GM12875 (cell line): ENCODE results near the gene C1orf115.
"Not testable (repeated sequence)": the region's sequence is repeated elsewhere in the genome, so short reads cannot be mapped to it uniquely, and the experiment has no call there.

Source experiments
- H3K4me3 ChIP-seq: one replicate; pipeline ENCODE4 v1.5.1; 2011; ENCODE audit warnings: low read depth, low read length, control low read depth
- TF ChIP-seq, protein P1 (sequence below): IDR thresholded peaks from 2 replicates; pipeline ENCODE4 v1.5.1; 2011; ENCODE audit warnings: low read depth, mild to moderate bottlenecking, control low read depth, inconsistent platforms, low read length, moderate library complexity, borderline replicate concordance; ENCODE audit not compliant: insufficient read depth

C1orf115 gene

DNA sequence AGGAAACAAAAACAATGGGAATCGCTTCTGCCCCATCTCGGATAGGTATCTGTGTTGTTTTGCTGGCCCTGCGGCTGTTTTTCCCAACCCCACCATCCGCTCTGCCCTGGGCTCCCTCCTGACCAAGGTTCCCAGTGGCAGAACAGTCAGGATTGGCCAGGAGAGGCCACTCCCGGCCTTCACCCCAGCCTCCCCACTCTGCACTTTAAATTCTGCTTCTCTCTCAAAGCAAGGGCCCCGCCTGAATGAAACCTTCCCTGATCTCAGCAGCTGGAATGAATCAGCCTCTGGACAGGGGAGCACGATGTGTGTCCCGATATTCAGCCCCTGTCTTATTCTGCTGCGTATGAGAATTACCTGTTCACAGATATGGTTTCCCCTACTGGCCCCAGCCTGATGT lies 16.3 kb downstream of the C1orf115 start:
- TF ChIP-seq, protein P1, sequence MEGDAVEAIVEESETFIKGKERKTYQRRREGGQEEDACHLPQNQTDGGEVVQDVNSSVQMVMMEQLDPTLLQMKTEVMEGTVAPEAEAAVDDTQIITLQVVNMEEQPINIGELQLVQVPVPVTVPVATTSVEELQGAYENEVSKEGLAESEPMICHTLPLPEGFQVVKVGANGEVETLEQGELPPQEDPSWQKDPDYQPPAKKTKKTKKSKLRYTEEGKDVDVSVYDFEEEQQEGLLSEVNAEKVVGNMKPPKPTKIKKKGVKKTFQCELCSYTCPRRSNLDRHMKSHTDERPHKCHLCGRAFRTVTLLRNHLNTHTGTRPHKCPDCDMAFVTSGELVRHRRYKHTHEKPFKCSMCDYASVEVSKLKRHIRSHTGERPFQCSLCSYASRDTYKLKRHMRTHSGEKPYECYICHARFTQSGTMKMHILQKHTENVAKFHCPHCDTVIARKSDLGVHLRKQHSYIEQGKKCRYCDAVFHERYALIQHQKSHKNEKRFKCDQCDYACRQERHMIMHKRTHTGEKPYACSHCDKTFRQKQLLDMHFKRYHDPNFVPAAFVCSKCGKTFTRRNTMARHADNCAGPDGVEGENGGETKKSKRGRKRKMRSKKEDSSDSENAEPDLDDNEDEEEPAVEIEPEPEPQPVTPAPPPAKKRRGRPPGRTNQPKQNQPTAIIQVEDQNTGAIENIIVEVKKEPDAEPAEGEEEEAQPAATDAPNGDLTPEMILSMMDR: no peak
- H3K4me3 ChIP-seq: no peak overlapping the region

DNA sequence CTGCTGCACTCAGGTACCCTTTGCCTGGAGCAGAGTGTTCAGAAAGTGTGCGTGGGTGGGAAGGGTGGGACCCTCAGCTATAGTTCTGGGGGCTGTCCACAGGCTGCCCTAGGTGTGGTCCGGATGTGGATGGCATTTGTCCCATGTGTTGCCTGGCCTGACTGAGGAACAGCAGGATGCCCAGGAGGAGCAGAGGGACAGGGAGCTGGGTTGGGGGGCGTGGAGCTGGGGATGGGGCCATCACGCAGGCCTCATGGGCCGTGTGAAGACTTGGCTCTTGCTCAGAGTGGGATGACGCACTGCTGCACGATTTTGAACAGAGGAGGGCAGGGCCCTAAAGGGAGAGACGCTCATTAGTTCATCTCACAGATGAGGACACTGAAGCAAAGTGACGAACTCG lies 17.0 kb downstream of the C1orf115 start:
- TF ChIP-seq, protein P1: no peak
- no peak overlapping the region for H3K4me3 ChIP-seq

DNA sequence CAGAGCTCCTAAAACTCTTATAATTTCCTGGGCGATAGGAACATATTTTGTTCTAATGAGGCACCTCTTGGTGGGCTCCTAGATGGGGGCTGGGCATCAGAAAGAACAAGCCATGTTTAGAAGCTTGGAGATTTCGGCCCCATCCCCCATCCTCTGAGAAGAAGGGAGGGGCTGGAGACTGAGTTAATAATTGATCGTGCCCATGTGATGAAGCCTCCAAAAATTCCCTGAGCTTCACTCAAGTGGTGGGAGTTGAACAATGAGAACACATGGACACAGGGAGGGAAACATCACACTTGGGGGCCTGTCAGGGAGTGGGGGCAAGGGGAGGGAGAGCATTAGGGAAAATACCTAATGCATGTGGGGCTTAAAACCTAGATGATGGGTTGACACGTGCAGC lies 18.1 kb downstream of the C1orf115 start:
- H3K4me3 ChIP-seq: no peak overlapping the region
- TF ChIP-seq, protein P1: no peak

DNA sequence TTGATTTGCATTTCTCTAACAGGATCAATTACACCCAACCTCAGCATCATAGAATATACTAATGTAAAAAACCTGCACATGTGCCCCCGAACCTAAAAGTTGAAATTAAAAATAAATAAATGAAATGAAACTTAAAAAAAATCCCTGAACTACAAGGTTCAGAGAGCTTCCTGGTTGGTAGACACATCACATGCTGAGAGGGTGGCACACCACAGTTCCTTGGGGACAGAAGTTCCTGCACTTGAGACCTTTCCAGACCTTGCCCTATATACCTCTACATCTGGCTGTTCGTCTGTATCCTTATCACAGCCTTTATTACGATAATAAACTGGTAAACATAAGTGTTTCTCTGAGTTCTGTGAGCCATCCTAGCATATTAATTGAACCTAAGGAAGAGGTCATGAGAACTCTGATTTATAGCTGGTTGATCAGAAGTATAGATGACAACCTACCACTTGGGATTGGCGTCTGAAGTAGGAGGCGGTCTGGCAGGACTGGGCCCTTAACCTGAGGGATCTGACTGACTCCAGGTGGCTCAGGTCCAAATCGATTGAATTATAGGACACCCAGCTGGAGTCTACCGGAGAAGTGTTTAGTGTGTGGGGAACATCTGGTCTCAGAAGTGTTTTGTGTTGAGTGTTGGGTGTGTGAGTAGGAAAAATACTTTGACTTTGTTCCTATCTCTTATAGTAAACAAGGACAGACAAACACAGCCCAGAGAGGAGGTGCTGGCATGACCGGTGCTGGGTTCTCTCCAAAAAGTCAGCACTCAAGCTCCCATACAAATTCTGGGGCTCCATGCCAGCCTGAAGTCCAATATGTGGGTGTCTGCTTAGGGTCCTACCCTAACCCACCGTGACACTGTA lies 19.0 kb downstream of the C1orf115 start:
- TF ChIP-seq, protein P1: no peak
- no peak overlapping the region for H3K4me3 ChIP-seq

DNA sequence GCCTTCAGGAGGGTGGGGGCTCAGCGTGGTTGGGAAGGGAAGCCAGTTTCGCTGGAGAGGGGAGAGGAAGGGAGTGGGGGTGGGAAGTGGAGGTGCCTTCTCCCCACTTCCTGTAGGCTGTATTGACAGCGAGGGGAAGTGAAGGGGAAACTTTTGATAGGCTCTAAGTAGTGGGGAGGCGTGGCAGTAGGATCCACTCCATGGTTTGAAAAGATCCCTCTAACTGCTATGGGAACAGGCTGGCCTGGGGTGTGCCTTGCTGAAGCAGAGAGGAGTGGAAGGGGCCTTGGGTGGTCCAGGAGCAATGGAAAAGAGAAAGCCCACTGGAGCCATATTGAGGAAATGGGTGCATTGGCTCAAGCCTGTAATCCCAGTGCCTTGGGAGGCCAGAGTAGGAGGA lies 20.2 kb downstream of the C1orf115 start:
- no peak overlapping the region for H3K4me3 ChIP-seq
- TF ChIP-seq, protein P1: no peak

DNA sequence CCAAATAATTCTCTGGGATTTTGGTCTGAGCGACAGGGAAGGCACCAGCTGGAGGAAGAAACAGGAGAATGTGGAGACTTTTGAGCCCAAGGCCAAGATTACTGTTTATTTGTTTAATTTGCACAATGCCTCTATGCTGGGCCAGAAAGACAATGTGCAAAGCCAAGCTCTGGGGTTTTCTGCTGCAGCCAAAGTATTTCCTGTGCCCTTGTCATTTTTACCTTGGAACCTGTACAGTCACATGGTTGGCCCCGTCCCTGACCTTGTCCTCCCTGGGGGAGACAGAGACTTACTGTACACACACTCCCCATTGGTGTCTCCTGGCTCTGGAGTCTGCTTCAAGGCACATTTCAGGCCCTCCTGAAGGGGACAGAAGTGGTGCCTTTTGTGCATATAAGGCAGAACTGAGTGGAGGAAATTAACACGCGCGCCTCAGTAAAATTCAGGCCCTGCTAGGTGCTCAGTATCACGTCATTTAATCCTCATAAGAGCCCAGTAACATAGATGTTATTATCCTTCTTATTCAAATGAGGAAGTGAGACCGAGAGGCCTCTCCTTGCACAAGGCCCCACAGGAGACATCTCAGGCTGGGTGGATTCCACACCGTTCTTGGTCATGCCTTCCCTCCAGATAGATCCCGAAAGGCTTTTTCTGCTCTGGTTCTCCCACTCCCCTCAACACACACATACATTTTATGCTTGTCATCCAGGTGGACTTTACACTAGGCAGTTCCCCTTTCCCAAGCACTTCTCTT lies 21.1 kb downstream of the C1orf115 start:
- TF ChIP-seq, protein P1: no peak
- H3K4me3 ChIP-seq: no peak overlapping the region

DNA sequence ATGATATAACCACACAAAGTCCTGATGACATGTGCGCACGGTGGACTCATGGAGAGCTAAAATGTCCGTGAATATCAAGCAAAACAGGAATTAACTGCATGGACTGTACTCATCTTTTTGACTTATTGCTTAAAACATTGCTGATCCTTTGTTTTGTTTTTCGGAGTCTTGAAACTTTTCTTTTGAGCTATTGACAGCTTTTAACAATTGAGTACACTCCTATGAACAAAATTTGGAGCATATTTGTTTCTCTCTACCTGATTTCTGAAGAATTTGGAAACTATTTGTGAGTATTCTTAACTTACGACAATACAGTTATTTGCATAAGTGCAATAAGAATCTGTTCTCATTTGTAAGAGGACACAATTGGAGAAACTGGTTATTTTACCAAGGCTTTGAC lies 25.8 kb downstream of the C1orf115 start:
- H3K4me3 ChIP-seq: not testable (repeated sequence)
